ENCODE data around the gene ATP10B.

DNA sequence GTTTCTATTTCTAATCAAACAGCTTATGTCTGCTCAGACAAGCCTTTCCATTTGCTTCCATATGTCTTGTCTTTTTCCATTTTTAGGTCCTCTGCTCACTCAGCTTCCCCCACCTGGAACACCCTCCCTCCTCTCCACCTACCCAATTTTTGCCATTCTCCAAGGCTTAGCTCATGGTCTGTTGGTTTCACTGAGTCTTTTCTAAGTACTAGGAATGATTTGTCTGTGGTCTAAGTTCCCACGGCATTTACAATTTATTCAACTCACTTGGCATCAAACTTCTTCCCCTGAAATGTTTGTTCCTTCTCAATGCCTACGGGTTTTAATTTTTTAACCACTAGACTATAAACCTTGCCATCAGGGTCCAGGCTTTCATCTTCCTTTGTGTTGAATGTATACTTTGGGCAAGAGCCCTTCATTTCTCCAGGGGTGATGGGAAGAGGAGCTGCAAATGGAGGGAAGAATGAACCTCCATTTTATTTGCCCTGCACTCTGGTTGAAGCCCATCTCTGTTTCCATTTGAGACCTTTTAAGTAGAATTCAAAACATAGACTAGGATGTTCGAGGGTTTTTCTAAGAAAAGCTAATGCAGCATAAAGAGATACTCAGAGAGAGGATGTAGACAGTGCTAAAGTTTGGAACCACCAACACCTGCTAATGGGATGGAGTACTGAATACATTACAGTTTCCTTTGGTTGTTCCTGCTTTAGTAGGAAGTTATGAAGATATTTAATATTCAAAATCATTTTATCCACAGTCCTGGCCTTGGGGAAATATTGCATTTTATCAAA, 326.3 kb downstream of the ATP10B start:
- TF ChIP-seq, protein P1, sequence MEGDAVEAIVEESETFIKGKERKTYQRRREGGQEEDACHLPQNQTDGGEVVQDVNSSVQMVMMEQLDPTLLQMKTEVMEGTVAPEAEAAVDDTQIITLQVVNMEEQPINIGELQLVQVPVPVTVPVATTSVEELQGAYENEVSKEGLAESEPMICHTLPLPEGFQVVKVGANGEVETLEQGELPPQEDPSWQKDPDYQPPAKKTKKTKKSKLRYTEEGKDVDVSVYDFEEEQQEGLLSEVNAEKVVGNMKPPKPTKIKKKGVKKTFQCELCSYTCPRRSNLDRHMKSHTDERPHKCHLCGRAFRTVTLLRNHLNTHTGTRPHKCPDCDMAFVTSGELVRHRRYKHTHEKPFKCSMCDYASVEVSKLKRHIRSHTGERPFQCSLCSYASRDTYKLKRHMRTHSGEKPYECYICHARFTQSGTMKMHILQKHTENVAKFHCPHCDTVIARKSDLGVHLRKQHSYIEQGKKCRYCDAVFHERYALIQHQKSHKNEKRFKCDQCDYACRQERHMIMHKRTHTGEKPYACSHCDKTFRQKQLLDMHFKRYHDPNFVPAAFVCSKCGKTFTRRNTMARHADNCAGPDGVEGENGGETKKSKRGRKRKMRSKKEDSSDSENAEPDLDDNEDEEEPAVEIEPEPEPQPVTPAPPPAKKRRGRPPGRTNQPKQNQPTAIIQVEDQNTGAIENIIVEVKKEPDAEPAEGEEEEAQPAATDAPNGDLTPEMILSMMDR (IDR thresholded peaks at IDR 0.05), result no peak
- no peak for TF ChIP-seq POLR2A (IDR thresholded peaks at IDR 0.05)

All from vagina (tissue), 2 donors.